ENCODE data around the gene DCUN1D2. TPM values are rescaled to one million over a fixed set of nuclear protein-coding genes. Genes with fewer than 3 reads are reported as not detected.

Gene DCUN1D2
- total RNA-seq, 4 donors from 2014 or later: 12.3 to 20.2 (median 17.3) TPM

GRCh38 chr13:113495494-113496210 lies 5.1 kb upstream of the DCUN1D2 start:
- Histone ChIP-seq H3K27ac (peak overlapping the region in 3 of 4 donors; percentile 37 to 63 (median 59)), H3K36me3 (peaks cover 0 to 60% of the 10 kb centered on the region in 2 donors), H3K4me3 (peak overlapping the region in 1 of 2 donors; percentile 33), H3K9me3 (no peaks in the 10 kb centered on the region), H3K4me1 (peaks cover 3 to 64% (median 23%) of the 10 kb centered on the region in 3 donors), H3K27me3 (no peaks in the 10 kb centered on the region)
- 15 to 34% methylated on average over 11 to 16 of the region's 26 CpGs for WGBS, 2 donors (ENCODE audit: low coverage in 1 of 2)
- TF ChIP-seq POLR2A (IDR thresholded peaks at IDR 0.05): no peak
- no peak for ATAC-seq

- WGBS, 2 donors (ENCODE audit: low coverage in 1 of 2): 36 to 38% methylated on average over 5 of the region's 5 CpGs
Measured at GRCh38 chr13:113493315-113493951, 2.9 kb upstream of the DCUN1D2 start.

GRCh38 chr13:113491982-113492381 lies 1.5 kb upstream of the DCUN1D2 start:
- TF ChIP-seq EP300 (IDR thresholded peaks at IDR 0.05) (no peak), CTCF (IDR thresholded peaks at IDR 0.05) (no peak), POLR2A (IDR thresholded peaks at IDR 0.05) (no peak), POLR2AphosphoS5 (IDR thresholded peaks at IDR 0.05) (no peak)
- Histone ChIP-seq H3K4me1 (peaks cover 5 to 86% (median 35%) of the 10 kb centered on the region in 3 donors), H3K27ac (peak overlapping the region in 3 of 4 donors; percentile 94 to 95 (median 95)), H3K9me3 (no peaks in the 10 kb centered on the region), H3K36me3 (peaks cover 0 to 23% of the 10 kb centered on the region in 2 donors), H3K4me3 (peak overlapping the region; percentile 87 to 94), H3K27me3 (no peaks in the 10 kb centered on the region)
- no peak for ATAC-seq
- 57 to 60% methylated on average over 1 to 9 of the region's 9 CpGs for WGBS, 2 donors (ENCODE audit: low coverage in 1 of 2)

More at GRCh38 chr13:113493315-113493951, 2.9 kb upstream of the DCUN1D2 start:
- Histone ChIP-seq H3K4me1 (peaks cover 5 to 81% (median 35%) of the 10 kb centered on the region in 3 donors), H3K9me3 (no peaks in the 10 kb centered on the region), H3K36me3 (peaks cover 0 to 37% of the 10 kb centered on the region in 2 donors), H3K27me3 (no peaks in the 10 kb centered on the region), H3K4me3 (no peak overlapping the region), H3K27ac (peak overlapping the region in 3 of 4 donors; percentile 17 to 33 (median 21))
- TF ChIP-seq POLR2A (IDR thresholded peaks at IDR 0.05): no peak
- TF ChIP-seq POLR2AphosphoS5 (IDR thresholded peaks at IDR 0.05): peak; percentile 70
- TF ChIP-seq EP300 (IDR thresholded peaks at IDR 0.05): no peak
- no peak for TF ChIP-seq CTCF (IDR thresholded peaks at IDR 0.05)
- ATAC-seq: no peak

- peaks cover 0 to 18% of the 10 kb centered on the region in 2 donors for H3K36me3 ChIP-seq
- no peaks in the 10 kb centered on the region for H3K27me3 ChIP-seq
- H3K27ac ChIP-seq: peak overlapping the region; percentile 60 to 95 (median 94)
- 0 to 3% methylated on average over 8 to 20 of the region's 22 CpGs for WGBS, 2 donors (ENCODE audit: low coverage in 1 of 2)
- TF ChIP-seq CTCF (IDR thresholded peaks at IDR 0.05): no peak
- no peak for TF ChIP-seq POLR2AphosphoS5 (IDR thresholded peaks at IDR 0.05)
- no peak for TF ChIP-seq EP300 (IDR thresholded peaks at IDR 0.05)
- no peak for TF ChIP-seq POLR2A (IDR thresholded peaks at IDR 0.05)
- ATAC-seq: no peak
- H3K9me3 ChIP-seq: no peaks in the 10 kb centered on the region
- peak overlapping the region; percentile 87 to 94 for H3K4me3 ChIP-seq
- H3K4me1 ChIP-seq: peaks cover 5 to 86% (median 35%) of the 10 kb centered on the region in 3 donors
Measured at GRCh38 chr13:113491418-113491883, 940 bp upstream of the DCUN1D2 start.
